HUES48 (cell line): ENCODE data around the gene DAAM2.

Experiments
- H3K27ac ChIP-seq: one replicate; pipeline ENCODE4 v1.7.0; 2013; ENCODE audit warnings: low read depth, low read length, inconsistent platforms
- H3K27me3 ChIP-seq: 2 replicates; pipeline ENCODE4 v1.6.1; 2013; ENCODE audit warnings: mild to moderate bottlenecking, low read length; ENCODE audit not compliant: control insufficient read depth, insufficient read depth
- H3K36me3 ChIP-seq: 2 replicates; pipeline ENCODE4 v1.6.1; 2013; ENCODE audit warnings: low read length; ENCODE audit not compliant: control insufficient read depth, insufficient read depth
- H3K4me1 ChIP-seq: 2 replicates; pipeline ENCODE4 v1.6.1; 2013; ENCODE audit warnings: mild to moderate bottlenecking, low read length; ENCODE audit not compliant: control insufficient read depth, insufficient read depth
- H3K4me3 ChIP-seq: 2 replicates; pipeline ENCODE4 v1.5.1; 2013; ENCODE audit warnings: mild to moderate bottlenecking, low read depth, low read length
- H3K9ac ChIP-seq: 2 replicates; pipeline ENCODE4 v1.6.1; 2013; ENCODE audit warnings: mild to moderate bottlenecking, low read depth, low read length, moderate library complexity
- H3K9me3 ChIP-seq: 2 replicates; pipeline ENCODE4 v1.6.1; 2013; ENCODE audit warnings: low read length; ENCODE audit not compliant: control insufficient read depth, insufficient read depth

The DAAM2 gene

DNA sequence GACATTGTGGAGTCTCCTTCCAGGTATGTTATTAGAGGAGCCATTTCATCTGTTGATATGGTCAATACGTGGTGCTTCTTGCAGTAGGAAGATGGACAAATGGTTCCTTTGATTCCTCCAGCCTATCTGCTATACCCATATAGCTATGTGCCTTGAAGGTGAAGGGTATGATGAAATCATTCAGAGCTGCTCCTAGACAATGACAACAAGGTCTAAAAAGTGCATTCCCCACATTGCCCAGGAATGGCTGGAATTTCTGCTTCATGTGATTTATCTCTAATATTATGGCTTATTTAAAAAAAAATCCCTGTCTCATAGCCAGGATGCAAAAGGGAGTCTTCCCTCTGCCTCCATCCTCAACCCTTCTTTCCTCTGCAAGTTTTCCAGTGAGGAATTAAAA lies 14.1 kb downstream of the DAAM2 start:
- no peak overlapping the region for H3K27ac ChIP-seq
- no peaks in the 10 kb centered on the region for H3K36me3 ChIP-seq
- no peaks in the 10 kb centered on the region for H3K9me3 ChIP-seq
- no peak overlapping the region for H3K4me3 ChIP-seq
- no peak overlapping the region for H3K9ac ChIP-seq
- no peaks in the 10 kb centered on the region; the same call in 1 of the 2 replicates for H3K4me1 ChIP-seq
- no peaks in the 10 kb centered on the region for H3K27me3 ChIP-seq

DNA sequence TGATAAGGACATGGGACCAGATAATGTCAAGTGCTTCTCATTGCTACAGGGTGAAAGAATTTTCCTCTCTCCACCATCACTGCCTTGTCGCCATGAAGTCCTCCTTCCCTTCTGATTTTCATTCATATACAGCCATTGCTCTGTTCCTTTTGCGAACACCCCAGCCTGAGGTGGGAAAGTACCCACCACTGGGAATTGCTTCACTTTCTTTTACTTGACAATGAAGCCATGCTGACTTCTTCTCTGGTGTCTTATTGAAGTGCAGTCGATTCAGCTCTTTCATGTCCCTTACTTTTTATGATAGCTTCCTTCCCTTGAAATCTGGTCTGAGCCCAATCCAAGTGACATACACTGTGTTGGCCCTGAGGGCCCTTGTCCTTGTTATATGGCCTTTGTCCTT lies 16.2 kb downstream of the DAAM2 start:
- Histone ChIP-seq H3K27ac (no peak overlapping the region), H3K9ac (no peak overlapping the region), H3K27me3 (no peaks in the 10 kb centered on the region), H3K36me3 (no peaks in the 10 kb centered on the region), H3K4me1 (no peaks in the 10 kb centered on the region; the same call in 1 of the 2 replicates), H3K4me3 (no peak overlapping the region), H3K9me3 (no peaks in the 10 kb centered on the region)

DNA sequence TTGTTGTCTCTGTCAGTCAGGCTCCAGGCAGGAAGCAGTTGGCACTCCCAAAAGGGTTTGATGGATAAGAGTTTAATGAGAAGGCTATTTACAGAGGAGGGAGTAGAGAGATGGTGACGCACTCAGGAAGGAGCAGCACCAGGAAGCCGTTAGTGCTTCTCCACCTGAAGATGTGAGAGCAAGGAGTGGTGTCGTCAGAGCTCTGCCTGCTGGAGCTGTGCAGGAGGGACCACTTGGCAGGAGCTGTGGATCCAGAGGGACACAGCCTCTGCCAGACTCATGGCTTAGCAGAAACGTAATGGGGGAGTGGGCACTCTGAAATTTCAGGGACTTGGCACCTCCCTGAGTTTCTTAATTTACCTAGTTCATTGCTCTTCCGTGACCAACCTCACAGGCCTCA lies 16.8 kb downstream of the DAAM2 start:
- Histone ChIP-seq H3K27ac (no peak overlapping the region), H3K36me3 (no peaks in the 10 kb centered on the region), H3K9me3 (no peaks in the 10 kb centered on the region), H3K4me1 (no peaks in the 10 kb centered on the region; the same call in 1 of the 2 replicates), H3K9ac (no peak overlapping the region), H3K4me3 (no peak overlapping the region), H3K27me3 (no peaks in the 10 kb centered on the region)

DNA sequence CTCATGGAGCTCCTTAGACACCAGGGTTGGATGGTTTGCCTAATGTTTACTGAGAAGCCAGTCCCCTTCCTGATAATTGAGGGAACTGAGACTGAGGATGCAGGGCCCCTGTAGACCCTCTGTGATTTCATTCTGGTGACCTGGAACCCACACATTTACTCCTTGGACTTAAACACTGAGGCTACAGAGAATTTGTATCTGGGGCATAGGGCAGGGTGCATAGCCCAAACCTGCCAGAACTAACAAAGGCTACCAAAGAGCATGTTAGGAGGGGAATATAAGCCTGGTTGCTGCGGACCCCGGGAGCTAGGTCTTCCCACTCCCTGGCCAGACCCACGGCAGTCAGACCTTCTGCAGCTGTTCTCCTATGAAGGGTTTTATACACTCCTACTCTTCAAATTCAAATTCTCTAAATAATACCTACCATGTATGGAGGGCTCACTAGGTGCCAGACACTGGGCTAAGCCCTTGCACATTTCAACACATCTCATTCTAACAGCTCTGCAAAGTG lies 19.7 kb downstream of the DAAM2 start:
- Histone ChIP-seq H3K9ac (no peak overlapping the region), H3K4me1 (no peaks in the 10 kb centered on the region; the same call in 1 of the 2 replicates), H3K9me3 (no peaks in the 10 kb centered on the region), H3K27me3 (no peaks in the 10 kb centered on the region), H3K4me3 (no peak overlapping the region), H3K36me3 (no peaks in the 10 kb centered on the region), H3K27ac (no peak overlapping the region)

DNA sequence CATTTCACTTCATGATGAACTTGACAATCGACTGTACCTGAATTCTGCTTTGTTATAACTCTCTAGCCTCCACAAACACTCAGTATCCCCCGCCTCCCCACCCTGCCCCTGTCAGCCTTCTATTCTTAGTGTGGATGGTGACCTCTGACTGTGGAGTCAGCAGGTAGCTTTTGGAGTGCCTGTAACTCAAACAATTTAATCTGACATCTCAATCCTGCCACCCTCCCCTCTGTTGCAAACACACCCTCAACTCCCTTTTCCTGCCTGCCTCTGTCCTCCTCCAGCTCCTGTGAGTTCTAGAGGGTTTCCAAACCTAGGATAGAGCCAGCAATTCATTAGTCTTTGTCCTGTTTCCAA lies 20.3 kb downstream of the DAAM2 start:
- Histone ChIP-seq H3K36me3 (no peaks in the 10 kb centered on the region), H3K4me1 (no peaks in the 10 kb centered on the region; the same call in 1 of the 2 replicates), H3K9ac (no peak overlapping the region), H3K27ac (no peak overlapping the region), H3K4me3 (no peak overlapping the region), H3K27me3 (no peaks in the 10 kb centered on the region), H3K9me3 (no peaks in the 10 kb centered on the region)

DNA sequence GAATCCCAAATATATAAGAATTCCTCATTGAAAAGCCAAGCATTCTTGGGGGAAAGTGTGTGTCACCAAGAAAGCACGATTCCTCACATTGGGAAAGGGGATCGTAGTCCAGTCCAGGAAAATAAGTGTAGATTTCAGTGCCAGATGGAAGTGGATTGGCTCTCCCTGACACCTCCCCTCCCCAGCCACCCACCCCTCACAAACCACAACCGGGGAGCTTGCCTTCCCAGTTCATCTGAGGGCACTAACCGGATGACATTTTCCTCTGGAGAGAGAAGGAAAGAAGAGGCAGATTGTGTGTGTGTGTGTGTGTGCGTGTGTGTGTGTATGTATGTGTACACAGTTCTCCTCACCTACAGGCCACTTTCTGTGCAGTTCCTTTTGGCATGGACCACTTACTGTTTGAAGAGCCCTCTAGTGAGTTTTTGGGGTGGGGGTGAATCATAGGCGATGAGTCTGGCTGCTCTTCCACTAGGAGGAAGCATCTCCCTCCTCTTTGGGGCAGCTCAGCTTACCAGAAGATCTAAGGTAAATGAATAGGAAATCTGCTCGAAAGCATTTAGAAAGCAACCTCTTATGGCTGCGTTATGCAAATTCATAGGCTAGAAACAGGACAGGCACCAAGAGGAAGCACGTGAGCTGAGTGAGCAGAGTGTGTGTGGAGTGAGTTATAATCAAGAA lies 20.8 kb downstream of the DAAM2 start:
- no peaks in the 10 kb centered on the region for H3K9me3 ChIP-seq
- no peaks in the 10 kb centered on the region; the same call in 1 of the 2 replicates for H3K4me1 ChIP-seq
- no peak overlapping the region for H3K27ac ChIP-seq
- H3K27me3 ChIP-seq: no peaks in the 10 kb centered on the region
- no peak overlapping the region for H3K4me3 ChIP-seq
- no peaks in the 10 kb centered on the region for H3K36me3 ChIP-seq
- H3K9ac ChIP-seq: no peak overlapping the region

DNA sequence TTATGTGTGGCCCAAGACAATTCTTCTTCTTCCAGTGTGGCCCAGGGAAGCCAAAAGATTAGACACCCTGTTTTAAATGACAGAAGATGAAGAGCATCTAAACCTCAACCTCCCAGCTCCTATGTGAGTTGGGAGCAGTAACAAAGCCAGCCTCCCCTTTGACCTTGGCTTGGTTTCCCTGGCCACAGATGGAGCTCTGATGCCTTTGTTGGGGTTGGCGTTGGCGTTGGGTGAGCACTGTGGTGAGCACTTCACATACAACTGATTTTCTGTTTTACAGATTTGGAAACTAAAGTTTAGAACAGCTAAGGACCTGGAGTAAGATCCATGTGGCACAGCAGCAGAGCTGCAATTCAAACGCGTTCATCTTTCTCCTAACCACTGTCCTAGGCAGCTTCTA lies 22.1 kb downstream of the DAAM2 start:
- no peaks in the 10 kb centered on the region for H3K27me3 ChIP-seq
- no peak overlapping the region for H3K4me3 ChIP-seq
- no peaks in the 10 kb centered on the region for H3K36me3 ChIP-seq
- H3K4me1 ChIP-seq: no peaks in the 10 kb centered on the region; the same call in 1 of the 2 replicates
- no peaks in the 10 kb centered on the region for H3K9me3 ChIP-seq
- no peak overlapping the region for H3K9ac ChIP-seq
- H3K27ac ChIP-seq: no peak overlapping the region

DNA sequence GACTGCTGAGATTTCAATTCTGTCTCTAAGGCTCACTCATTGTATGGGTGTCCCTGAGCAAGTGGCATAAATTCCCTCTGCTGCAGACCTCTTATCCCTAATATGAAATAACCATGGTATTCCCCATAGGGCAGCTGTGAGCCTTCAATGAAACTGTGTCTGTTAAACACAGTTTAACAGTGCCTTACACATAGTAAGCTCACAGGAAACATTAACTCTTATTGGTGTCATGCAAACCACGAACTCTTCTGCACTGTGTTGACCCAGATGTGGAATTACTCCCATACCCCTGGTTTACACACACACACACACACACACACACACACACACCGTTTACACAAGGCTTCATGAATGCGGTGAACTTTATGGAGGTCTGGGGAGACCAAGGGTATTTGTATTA lies 23.2 kb downstream of the DAAM2 start:
- H3K4me3 ChIP-seq: no peak overlapping the region

DNA sequence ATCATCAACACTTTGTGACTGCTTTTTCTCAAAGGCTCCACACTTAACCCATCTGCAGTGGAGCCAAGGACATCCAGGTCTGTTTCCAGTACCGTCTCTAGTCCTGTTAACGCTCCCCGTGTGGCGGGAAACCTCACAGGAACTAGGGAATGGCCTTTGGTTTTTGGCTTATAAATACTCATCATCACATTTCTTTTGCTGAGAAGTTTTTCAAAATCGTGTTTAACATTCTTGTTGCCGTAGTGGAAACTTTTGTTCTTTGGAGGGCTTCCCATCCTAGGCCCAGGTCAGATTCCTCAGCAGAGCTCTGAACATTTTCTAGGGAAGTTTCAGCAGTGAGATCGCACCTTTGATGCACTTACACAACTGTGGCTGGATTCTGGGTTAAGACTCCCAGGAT lies 24.6 kb downstream of the DAAM2 start:
- Histone ChIP-seq H3K4me1 (peaks cover 2% of the 10 kb centered on the region; the same call in 1 of the 2 replicates), H3K4me3 (no peak overlapping the region)

More for the DNA sequence above, 23.2 kb downstream of the DAAM2 start:
- no peak overlapping the region for H3K9ac ChIP-seq
- no peak overlapping the region for H3K27ac ChIP-seq
- H3K9me3 ChIP-seq: no peaks in the 10 kb centered on the region
- no peaks in the 10 kb centered on the region for H3K27me3 ChIP-seq
- H3K4me1 ChIP-seq: no peaks in the 10 kb centered on the region; the same call in 1 of the 2 replicates
- no peaks in the 10 kb centered on the region for H3K36me3 ChIP-seq

DNA sequence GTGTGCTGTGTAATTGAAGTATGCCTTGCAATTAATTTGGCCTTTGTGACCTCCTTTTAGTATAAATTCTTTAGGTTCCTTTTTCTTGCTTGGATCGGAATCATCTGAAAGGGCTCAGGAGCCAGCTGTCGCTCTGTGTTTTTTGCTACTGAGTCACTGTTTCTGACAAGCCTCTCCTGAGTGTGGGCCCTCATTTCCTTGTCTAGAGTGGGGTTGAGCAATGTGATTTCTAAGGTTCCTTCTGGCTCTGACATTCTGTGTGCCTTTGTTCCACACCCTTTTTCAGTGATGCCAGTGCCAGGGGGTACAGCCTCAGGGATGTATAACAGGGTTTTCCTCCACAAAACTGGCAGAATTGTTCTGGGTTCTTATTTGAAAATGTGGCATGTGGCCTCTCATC lies 26.5 kb downstream of the DAAM2 start:
- Histone ChIP-seq H3K9ac (no peak overlapping the region), H3K27ac (no peak overlapping the region), H3K4me3 (no peak overlapping the region)

More for the DNA sequence above, 24.6 kb downstream of the DAAM2 start:
- H3K9me3 ChIP-seq: no peaks in the 10 kb centered on the region
- no peak overlapping the region for H3K27ac ChIP-seq
- no peaks in the 10 kb centered on the region for H3K27me3 ChIP-seq
- no peak overlapping the region for H3K9ac ChIP-seq
- no peaks in the 10 kb centered on the region for H3K36me3 ChIP-seq

DNA sequence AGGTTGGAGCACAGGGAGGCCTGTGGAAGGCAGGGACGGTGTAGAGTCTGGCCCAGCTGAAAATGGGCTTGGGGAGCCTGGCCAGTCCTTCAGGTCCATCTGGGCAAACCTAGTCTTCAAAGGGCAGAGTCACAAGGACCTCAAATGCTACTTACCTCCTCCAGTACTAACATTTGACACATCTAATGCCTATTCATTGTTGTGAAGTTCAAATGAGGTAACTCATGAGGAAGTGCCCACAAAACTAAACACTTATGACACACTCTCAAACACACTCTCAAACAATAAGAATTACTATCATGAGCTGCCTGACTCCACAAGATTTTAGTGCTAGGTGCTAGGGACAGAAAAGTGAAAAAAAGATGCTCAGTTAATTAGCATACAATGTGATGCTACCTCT lies 27.1 kb downstream of the DAAM2 start:
- no peak overlapping the region for H3K4me3 ChIP-seq
- no peaks in the 10 kb centered on the region for H3K9me3 ChIP-seq
- H3K9ac ChIP-seq: no peak overlapping the region
- no peaks in the 10 kb centered on the region for H3K36me3 ChIP-seq
- peaks cover 7% of the 10 kb centered on the region; the same call in 1 of the 2 replicates for H3K4me1 ChIP-seq
- no peaks in the 10 kb centered on the region for H3K27me3 ChIP-seq
- no peak overlapping the region for H3K27ac ChIP-seq

More for the DNA sequence above, 26.5 kb downstream of the DAAM2 start:
- Histone ChIP-seq H3K9me3 (no peaks in the 10 kb centered on the region), H3K36me3 (no peaks in the 10 kb centered on the region), H3K4me1 (peaks cover 7% of the 10 kb centered on the region; the same call in 1 of the 2 replicates), H3K27me3 (no peaks in the 10 kb centered on the region)
